Suprapubic skin (tissue), 4 donors: Measurements from ENCODE around the gene MAP3K1.

Experiments used
- CTCF ChIP-seq, 2 donors: fragments of 200-600 bp in 1 of 2; fragments of 450-650 bp in 1 of 2; sonication (generic) in 1 of 2; IDR thresholded peaks; one replicate each; pipeline ENCODE4 v1.5.1; 2016 to 2019; ENCODE audit warnings: antibody characterized with exemption in 2 of 2, mild to moderate bottlenecking in 1 of 2, moderate library complexity in 1 of 2
- POLR2A ChIP-seq, 2 donors: fragments of 450-650 bp; IDR thresholded peaks; one replicate each; pipeline ENCODE4 v1.6.1; 2017; ENCODE audit warnings: antibody characterized with exemption in 2 of 2, mild to moderate bottlenecking in 2 of 2, moderate library complexity in 2 of 2
- POLR2AphosphoS5 ChIP-seq, 3 donors: sonication (generic); formaldehyde crosslinking; IDR thresholded peaks; one replicate each; pipeline ENCODE4 v1.6.1; 2017; ENCODE audit warnings: antibody characterized with exemption in 3 of 3

- TF ChIP-seq CTCF (IDR thresholded peaks at IDR 0.05), result no peak
- TF ChIP-seq POLR2AphosphoS5 (IDR thresholded peaks at IDR 0.05), result no peak
- TF ChIP-seq POLR2A (IDR thresholded peaks at IDR 0.05), result no peak
Observed at GRCh38 chr5:56900395-56900794, 85.0 kb downstream of the MAP3K1 start.
